HEK293 (cell line): ENCODE results near the gene BORCS5.

Experiments used
- CTCF ChIA-PET: fragments of 350-600 bp; formaldehyde crosslinking; extraction: SDS; loops from one replicate; lab custom pipeline; 2021; ENCODE audit warnings: antibody characterized with exemption; lab: Yijun Ruan, JAX
- POLR2A ChIA-PET: fragments of 300-600 bp; formaldehyde crosslinking; extraction: SDS; loops from one replicate; lab custom pipeline; 2020; ENCODE audit warnings: antibody characterized with exemption, inconsistent platforms; lab: Yijun Ruan, JAX
- H3K27ac ChIP-seq: fragments of 200-500 bp; sonication (Bioruptor generic); 2 replicates; pipeline ENCODE4 v1.5.1; 2014; ENCODE audit warnings: low read depth, low read length, control low read depth, inconsistent platforms; ENCODE audit errors: extremely low read depth
- H3K36me3 ChIP-seq, 2 experiments: fragments of 200-500 bp in 1 of 2; sonication (Bioruptor generic) in 1 of 2; 1 replicate in 1 of 2; 2 replicates in 1 of 2; pipeline ENCODE4 v1.5.1; 2014 to 2017; ENCODE audit warnings: inconsistent platforms in 2 of 2, low read length in 2 of 2; ENCODE audit not compliant: control insufficient read depth in 2 of 2, insufficient read depth in 1 of 2
- H3K4me1 ChIP-seq: fragments of 200-500 bp; sonication (Bioruptor generic); 2 replicates; pipeline ENCODE4 v1.5.1; 2014; ENCODE audit warnings: mild to moderate bottlenecking, low read length, inconsistent platforms; ENCODE audit not compliant: control insufficient read depth, insufficient read depth
- H3K4me3 ChIP-seq: 2 replicates; pipeline ENCODE4 v1.5.1; 2011; ENCODE audit warnings: low read depth, mild to moderate bottlenecking, control low read depth, low read length, moderate library complexity
- H3K9me3 ChIP-seq: fragments of 200-500 bp; sonication (Bioruptor generic); 2 replicates; pipeline ENCODE4 v1.5.1; 2014; ENCODE audit warnings: low read depth, low read length, inconsistent platforms; ENCODE audit not compliant: control insufficient read depth, insufficient read depth
- HIC1 ChIP-seq: fragments of 450-650 bp; formaldehyde crosslinking; IDR thresholded peaks from 2 replicates; pipeline ENCODE4 v1.5.1; 2016; ENCODE audit warnings: missing biosample characterization, missing genetic modification characterization
- HOXC10 ChIP-seq: sonication (generic); formaldehyde crosslinking; IDR thresholded peaks from 2 replicates; pipeline ENCODE4 v1.8.1; 2023; ENCODE audit warnings: mild to moderate bottlenecking, missing genetic modification reagents
- IKZF3 ChIP-seq: fragments of 450-650 bp; IDR thresholded peaks from 2 replicates; pipeline ENCODE4 v1.5.0; 2018; ENCODE audit warnings: missing biosample characterization, mild to moderate bottlenecking, missing genetic modification characterization, moderate library complexity
- OVOL3 ChIP-seq: fragments of 450-650 bp; formaldehyde crosslinking; IDR thresholded peaks from 2 replicates; pipeline ENCODE4 v1.5.1; 2016; ENCODE audit warnings: missing biosample characterization, missing genetic modification characterization
- PRDM6 ChIP-seq: fragments of 450-650 bp; formaldehyde crosslinking; IDR thresholded peaks from 2 replicates; pipeline ENCODE4 v1.5.1; 2017; ENCODE audit warnings: missing biosample characterization, missing genetic modification characterization
- REPIN1 ChIP-seq: fragments of 450-650 bp; formaldehyde crosslinking; IDR thresholded peaks from 2 replicates; pipeline ENCODE4 v1.5.1; 2017; ENCODE audit warnings: missing biosample characterization, missing genetic modification characterization, low read depth
- SCRT2 ChIP-seq: fragments of 450-650 bp; formaldehyde crosslinking; IDR thresholded peaks from 2 replicates; pipeline ENCODE4 v1.5.1; 2016; ENCODE audit warnings: missing biosample characterization, missing genetic modification characterization
- TRIM28 ChIP-seq: IDR thresholded peaks from 2 replicates; pipeline ENCODE4 v1.6.1; 2011; ENCODE audit warnings: low read length, control low read depth, borderline replicate concordance
- ZBTB6 ChIP-seq: fragments of 450-650 bp; formaldehyde crosslinking; IDR thresholded peaks from 2 replicates; pipeline ENCODE4 v1.5.1; 2017; ENCODE audit warnings: missing biosample characterization, missing genetic modification characterization
- ZEB2 ChIP-seq: fragments of 450-650 bp; formaldehyde crosslinking; IDR thresholded peaks from 2 replicates; pipeline ENCODE4 v1.5.1; 2016; ENCODE audit warnings: missing biosample characterization, missing genetic modification characterization
- ZNF148 ChIP-seq: fragments of 450-650 bp; formaldehyde crosslinking; IDR thresholded peaks from 2 replicates; pipeline ENCODE4 v1.5.0; 2017; ENCODE audit warnings: missing biosample characterization, missing genetic modification characterization, borderline replicate concordance
- ZNF350 ChIP-seq: fragments of 450-650 bp; formaldehyde crosslinking; IDR thresholded peaks from 2 replicates; pipeline ENCODE4 v1.5.0; 2017; ENCODE audit warnings: missing biosample characterization, mild to moderate bottlenecking, missing genetic modification characterization
- ZNF354C ChIP-seq: fragments of 450-650 bp; formaldehyde crosslinking; IDR thresholded peaks from 2 replicates; pipeline ENCODE4 v1.5.1; 2016; ENCODE audit warnings: missing biosample characterization, missing genetic modification characterization, low read depth, borderline replicate concordance
- ZNF473 ChIP-seq: fragments of 450-650 bp; formaldehyde crosslinking; IDR thresholded peaks from 2 replicates; pipeline ENCODE4 v1.5.1; 2017; ENCODE audit warnings: missing biosample characterization, missing genetic modification characterization
- ZNF488 ChIP-seq: fragments of 450-650 bp; formaldehyde crosslinking; IDR thresholded peaks from 2 replicates; pipeline ENCODE4 v1.5.1; 2016; ENCODE audit warnings: missing biosample characterization, missing genetic modification characterization
- ZNF571 ChIP-seq: fragments of 450-650 bp; formaldehyde crosslinking; IDR thresholded peaks from 2 replicates; pipeline ENCODE4 v1.5.0; 2017; ENCODE audit warnings: missing biosample characterization, missing genetic modification characterization
- ZNF747 ChIP-seq: fragments of 450-650 bp; formaldehyde crosslinking; IDR thresholded peaks from 2 replicates; pipeline ENCODE4 v1.5.1; 2016; ENCODE audit warnings: missing biosample characterization, missing genetic modification characterization
- ZNF837 ChIP-seq: fragments of 450-650 bp; formaldehyde crosslinking; IDR thresholded peaks from 2 replicates; pipeline ENCODE4 v1.5.1; 2016; ENCODE audit warnings: missing biosample characterization, missing genetic modification characterization
- ZSCAN16 ChIP-seq: fragments of 450-650 bp; formaldehyde crosslinking; IDR thresholded peaks from 2 replicates; pipeline ENCODE4 v1.5.1; 2016; ENCODE audit warnings: missing biosample characterization, missing genetic modification characterization
- ZSCAN5A ChIP-seq: fragments of 450-650 bp; formaldehyde crosslinking; IDR thresholded peaks from 2 replicates; pipeline ENCODE4 v1.5.1; 2016; ENCODE audit warnings: missing biosample characterization, missing genetic modification characterization
- ZXDB ChIP-seq: fragments of 450-650 bp; formaldehyde crosslinking; IDR thresholded peaks from 2 replicates; pipeline ENCODE4 v1.5.1; 2016; ENCODE audit warnings: missing biosample characterization, missing genetic modification characterization

The BORCS5 gene

GRCh38 chr12:12507121-12507520 is 150.2 kb downstream of the BORCS5 start:
- H3K27ac ChIP-seq: no peak overlapping the region
- H3K4me3 ChIP-seq: no peak overlapping the region
- CTCF ChIA-PET: no interaction called here
- TF ChIP-seq OVOL3 (tag by site-specific recombination) (no peak), IKZF3 (tag by site-specific recombination) (no peak), ZNF473 (no peak), ZNF354C (tag by site-specific recombination) (no peak)
- H3K9me3 ChIP-seq: no peaks in the 10 kb centered on the region
- no peaks in the 10 kb centered on the region; a peak in 1 of 3 replicates for H3K36me3 ChIP-seq
- POLR2A ChIA-PET: no interaction called here
- H3K4me1 ChIP-seq: peaks cover 15% of the 10 kb centered on the region

- no peak for TF ChIP-seq ZNF488 (tag by site-specific recombination)
- no peak for TF ChIP-seq ZEB2 (tag by site-specific recombination)
- TF ChIP-seq HIC1: no peak
- TF ChIP-seq ZNF350 (tag by site-specific recombination): no peak
- TF ChIP-seq SCRT2: peak; percentile 23; the same call in 1 of the 2 replicates
- TF ChIP-seq, all 188 proteins: peak for 1
- CTCF ChIA-PET: interaction anchor here (1.7 kb wide), 2 partner anchors 14 to 110 kb away, joined by 3 to 6 read pairs; no protein-coding TSS in a partner anchor
- H3K9me3 ChIP-seq: no peaks in the 10 kb centered on the region
- POLR2A ChIA-PET: no interaction called here
- H3K4me3 ChIP-seq: no peak overlapping the region
- peaks cover 15% of the 10 kb centered on the region for H3K4me1 ChIP-seq
- H3K27ac ChIP-seq: no peak overlapping the region
- no peaks in the 10 kb centered on the region; a peak in 1 of 3 replicates for H3K36me3 ChIP-seq
These were observed 151.7 kb downstream of the BORCS5 start for GRCh38 chr12:12508612-12509011.

- no peak overlapping the region for H3K27ac ChIP-seq
- no peak overlapping the region for H3K4me3 ChIP-seq
- ChIA-PET CTCF (interaction anchor here (1.7 kb wide), 2 partner anchors 13 to 112 kb away, joined by 3 to 6 read pairs; no protein-coding TSS in a partner anchor), POLR2A (no interaction called here)
- peaks cover 4% of the 10 kb centered on the region in 2 experiments; a peak in 2 of 3 replicates for H3K36me3 ChIP-seq
- peaks cover 15% of the 10 kb centered on the region for H3K4me1 ChIP-seq
- H3K9me3 ChIP-seq: no peaks in the 10 kb centered on the region
- TF ChIP-seq REPIN1 (tag by site-specific recombination): no peak
- TF ChIP-seq ZNF148 (tag by site-specific recombination): no peak
- TF ChIP-seq ZXDB (tag by site-specific recombination): no peak
- TF ChIP-seq ZBTB6 (tag by site-specific recombination): no peak
- TF ChIP-seq HOXC10: no peak
- no peak for TF ChIP-seq ZSCAN16 (tag by site-specific recombination)
- no peak for TF ChIP-seq ZNF747 (tag by site-specific recombination)
- no peak for TF ChIP-seq ZNF837 (tag by site-specific recombination)
- no peak for TF ChIP-seq TRIM28
- no peak for TF ChIP-seq ZSCAN5A (tag by site-specific recombination)
- TF ChIP-seq PRDM6 (tag by site-specific recombination): no peak
- no peak for TF ChIP-seq ZNF571 (tag by site-specific recombination)
These were observed 153.3 kb downstream of the BORCS5 start for GRCh38 chr12:12510141-12510540.
